Measurements from ENCODE around the gene MAP2K7.
A peak's percentile ranks its signal among the peaks of the same experiment; 100 is the strongest.
"Not testable (repeated sequence)": the region's sequence is repeated elsewhere in the genome, so short reads cannot be mapped to it uniquely, and the experiment has no call there.

The MAP2K7 gene

DNA sequence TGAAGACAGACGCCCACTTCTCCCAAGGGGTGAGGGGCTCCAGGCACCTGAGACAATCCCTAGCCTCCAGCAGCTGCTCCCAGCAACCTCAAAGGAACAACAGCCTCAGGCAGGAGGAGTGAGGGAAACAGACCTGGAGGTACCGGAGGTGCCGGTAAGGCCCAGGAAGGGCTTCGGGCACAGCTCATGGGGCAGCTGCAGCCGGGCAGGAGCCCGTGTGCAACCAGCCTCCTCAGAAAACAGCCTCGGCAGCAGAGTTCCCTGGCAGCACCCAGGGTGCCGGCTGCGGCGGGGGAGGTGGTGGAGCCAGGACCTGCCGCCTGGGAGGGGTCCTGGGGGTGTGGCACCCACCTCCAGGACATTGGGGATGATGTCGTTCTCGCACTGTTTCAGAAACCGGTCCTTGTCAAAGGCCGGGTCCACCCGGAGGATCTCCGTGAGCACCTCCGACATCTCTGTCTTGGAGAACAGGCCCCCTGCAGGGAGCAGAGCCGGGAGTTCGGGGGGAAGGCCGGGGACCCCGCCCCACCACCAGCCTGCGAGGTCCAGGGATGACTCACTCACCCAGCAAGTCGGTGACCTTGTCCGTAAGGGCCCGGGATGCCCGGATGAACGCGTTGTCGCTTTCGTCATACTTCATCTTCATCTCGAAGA is 28.7 kb downstream of the MAP2K7 start:
- no peak for DNase-seq

DNA sequence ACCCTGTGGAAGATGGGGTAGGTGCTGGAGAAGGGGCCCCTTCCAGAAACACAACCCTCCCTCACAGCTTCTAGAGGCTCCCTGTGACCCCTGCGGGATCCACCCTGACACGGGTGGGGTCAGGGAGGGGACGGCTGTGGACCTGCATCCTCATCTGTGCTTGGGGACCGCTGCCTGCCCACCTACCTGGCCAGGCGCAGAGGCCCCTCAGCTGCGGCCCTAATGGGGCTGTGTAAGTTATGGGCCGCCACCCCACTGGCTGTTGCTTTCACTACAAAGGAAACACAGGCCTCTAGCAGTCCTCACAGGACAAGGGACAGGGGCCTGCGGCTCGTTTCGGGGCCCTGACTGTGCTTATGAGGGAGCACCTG is 29.2 kb downstream of the MAP2K7 start:
- no peak for DNase-seq

DNA sequence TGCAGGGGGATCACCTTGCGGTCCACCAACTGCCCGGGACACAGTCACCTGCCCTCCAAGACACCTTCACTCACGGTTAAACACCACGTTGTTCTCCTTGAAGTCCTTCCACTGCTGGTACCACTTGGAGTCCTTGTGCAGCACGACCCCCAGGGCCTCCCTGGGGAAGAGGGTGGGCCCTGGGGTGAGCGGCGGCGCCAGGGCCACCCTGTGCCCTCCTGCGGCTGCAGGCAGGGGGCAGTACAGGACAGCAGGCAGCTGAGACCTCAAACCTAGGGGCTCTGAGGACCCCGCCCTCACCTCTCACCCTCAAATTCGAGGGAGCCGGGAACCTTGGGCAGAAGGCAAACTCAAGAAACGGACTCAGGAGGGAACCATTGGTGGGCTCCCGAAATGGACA is 29.7 kb downstream of the MAP2K7 start:
- DNase-seq: no peak

GRCh38 chr19:7933828-7934725 is 30.4 kb downstream of the MAP2K7 start:
- no peak for DNase-seq

DNA sequence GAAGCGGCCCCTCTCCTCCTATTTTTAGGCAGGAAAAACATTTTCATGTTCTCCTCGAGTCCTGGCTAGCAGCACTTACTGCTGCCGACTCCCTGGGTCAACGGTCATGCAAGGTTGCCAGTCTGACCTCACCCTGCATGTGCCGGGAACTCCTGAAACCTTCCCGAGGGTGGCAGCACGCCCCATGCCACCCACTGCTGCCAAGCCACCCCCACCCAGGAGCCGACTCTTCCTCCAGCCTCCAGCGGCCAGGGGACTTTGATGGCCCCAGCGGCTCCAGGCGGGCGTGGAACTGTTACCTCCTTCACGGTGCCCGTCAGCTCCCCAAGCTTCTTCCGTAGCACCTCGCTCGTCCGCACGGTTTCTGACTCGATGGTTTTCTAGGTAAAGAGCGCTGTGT is 31.1 kb downstream of the MAP2K7 start:
- DNase-seq: no peak

DNA sequence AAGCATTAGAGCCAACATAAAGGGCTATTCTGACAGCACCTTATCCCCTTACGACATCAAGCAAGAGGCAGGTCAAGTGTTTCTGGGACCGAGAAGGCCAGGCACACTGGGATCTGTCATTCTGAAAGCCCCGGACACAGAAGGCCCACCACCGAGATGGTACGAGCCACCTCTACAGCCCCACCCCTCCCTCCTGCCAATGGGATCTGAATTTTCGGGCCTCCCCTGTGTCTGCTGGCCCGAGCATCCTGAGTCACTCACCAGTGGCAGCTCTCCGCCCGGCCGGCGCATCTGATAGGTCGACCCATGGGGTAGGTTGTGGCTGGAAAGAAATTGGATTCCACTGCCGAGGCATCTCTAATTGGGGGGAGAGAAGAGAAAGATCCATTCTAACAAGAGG is 37.2 kb downstream of the MAP2K7 start:
- no peak for DNase-seq

DNA sequence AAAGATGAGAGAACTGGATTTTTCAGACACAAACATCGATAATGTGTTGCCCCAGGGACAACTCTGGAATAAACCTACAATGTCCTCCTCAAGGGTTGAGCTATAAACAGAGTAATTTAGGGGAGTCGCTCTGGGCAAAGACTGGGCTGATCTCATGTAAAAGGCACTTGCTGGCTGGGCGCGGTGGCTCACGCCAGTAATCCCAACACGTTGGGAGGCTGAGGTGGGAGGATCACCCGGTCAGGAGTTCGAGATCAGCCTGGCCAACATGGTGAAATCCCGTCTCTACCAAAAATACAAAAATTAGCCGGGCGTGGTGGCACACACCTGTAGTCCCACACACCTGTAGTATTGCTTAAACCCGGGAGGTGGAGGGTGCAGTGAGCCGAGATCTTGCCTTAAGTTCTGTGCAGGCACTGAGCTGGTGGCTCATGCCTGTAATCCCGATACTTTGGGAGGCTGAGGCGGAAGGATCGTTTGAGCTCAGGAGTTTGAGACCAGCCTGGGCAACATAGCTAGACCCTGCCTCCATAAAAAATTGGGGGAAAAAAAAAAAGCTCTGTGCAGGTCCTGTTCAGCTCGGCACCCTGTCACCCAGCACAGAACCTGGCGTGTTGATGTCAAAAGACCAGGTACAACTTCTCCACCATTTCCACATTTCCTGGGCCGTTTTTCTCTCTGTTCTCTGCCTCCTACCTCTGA is 38.4 kb downstream of the MAP2K7 start:
- DNase-seq: no peak

GRCh38 chr19:7942981-7943443 is 39.3 kb downstream of the MAP2K7 start:
- DNase-seq: no peak

DNA sequence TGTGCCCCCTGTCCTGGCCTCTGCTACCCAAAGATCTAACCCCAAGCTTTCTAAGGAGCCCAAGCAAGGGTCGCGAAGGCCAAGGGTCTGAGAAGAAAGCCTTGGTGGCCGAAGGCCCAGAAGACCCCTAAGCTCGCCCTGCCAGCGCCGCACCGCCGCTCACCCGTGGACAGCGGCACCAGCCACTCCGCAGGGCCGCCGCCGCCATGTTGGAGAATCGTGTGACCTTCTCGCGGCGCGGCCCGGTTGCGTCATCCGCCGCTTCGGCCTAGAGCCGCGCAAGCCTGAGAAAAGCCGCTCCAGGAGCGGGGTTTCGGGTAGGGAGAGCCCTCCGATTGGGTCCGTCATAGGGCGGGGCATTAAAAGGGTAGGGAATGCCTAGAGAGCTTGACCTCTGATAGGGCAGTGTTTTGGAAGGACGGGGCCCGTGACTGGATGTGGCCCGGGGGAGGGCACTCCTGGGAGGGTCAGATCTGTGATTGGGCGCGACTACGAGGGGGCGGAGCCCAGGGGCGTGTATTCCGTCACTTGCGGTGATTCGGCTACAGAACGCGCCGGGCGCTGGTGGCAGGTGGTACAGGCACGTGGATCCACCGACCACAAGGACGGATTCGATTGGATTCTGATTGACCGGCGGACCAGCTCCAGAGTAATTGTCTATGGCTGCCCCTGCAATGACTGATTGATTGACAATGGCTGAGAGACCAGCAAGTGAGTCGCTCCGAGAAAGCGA is 39.9 kb downstream of the MAP2K7 start, which contains the start of gene TIMM44:
TSS of gene TIMM44 (minus strand) at position 223 of the 733 bp plus-strand sequence. CDS start at position 208, 15 bp downstream.
- peak; percentile 96 to 99 for DNase-seq

DNA sequence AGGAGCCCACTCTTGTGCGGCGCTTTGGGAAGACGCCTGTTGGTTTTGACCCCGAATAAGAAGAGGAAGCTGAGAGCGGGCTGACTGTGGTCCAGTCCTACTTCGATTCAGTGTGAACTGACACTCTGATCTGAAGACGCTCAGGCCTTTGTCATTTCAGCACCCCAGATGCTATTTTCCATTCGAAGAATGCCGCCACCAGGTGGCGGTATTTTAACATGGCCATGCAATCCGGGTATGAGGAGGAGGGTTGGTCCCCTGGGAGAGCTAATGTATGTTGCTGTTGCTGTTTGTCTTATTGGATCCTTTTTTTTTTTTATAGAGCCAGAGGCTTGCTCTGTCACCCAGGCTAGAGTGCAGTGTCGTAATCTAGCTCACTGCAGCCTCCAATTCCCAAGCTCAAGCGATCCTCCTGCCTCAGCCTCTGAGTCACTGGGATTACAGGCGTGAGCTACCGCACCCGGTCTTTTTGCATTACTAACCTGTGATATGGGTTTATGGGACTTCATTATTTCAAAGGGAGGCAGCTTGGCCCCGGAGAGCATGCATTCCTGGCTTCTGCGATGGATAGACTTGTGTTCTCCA is 40.6 kb downstream of the MAP2K7 start:
- DNase-seq: peak; percentile 72

DNA sequence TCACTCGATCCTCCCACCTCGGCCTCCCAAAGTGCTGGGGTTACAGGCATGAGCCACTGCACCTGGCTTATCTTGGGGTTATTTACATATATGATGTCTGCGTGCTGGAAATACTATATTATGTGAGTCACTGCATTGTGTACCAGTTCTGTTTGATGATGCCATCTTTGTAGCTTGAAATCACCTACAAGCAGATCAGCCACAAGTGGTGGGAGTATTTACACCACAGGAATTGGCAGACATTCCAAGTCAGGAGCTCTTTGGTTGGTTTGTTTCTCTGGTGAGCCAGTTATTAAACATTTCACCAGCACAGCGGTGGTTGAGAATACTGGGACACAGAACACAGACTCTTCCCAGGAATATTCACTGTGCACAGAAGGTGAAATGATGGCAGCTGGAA is 44.3 kb downstream of the MAP2K7 start:
- DNase-seq: no peak

DNA sequence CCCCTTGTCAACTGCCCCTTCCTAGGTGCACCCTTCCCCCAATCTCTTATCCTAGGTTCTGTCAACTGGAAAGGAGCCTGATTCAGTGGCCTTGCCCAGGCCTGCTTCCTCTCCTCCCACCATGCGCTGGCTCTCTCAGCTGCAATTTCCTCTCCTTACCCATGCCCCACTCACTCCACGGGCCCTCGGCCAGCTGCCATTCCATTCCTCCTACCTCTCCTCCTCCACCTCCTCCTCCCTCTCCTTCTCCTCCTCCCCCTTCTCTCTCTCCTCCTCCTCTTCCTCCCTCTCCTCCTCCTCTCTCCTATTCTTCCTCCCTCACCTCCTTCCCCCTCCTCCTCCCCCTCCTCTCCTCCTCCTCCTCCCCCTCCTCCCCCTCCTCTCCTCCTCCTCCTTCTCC is 49.4 kb downstream of the MAP2K7 start:
- no peak for DNase-seq

GRCh38 chr19:7953576-7953975 is 49.9 kb downstream of the MAP2K7 start:
- no peak for DNase-seq

DNA sequence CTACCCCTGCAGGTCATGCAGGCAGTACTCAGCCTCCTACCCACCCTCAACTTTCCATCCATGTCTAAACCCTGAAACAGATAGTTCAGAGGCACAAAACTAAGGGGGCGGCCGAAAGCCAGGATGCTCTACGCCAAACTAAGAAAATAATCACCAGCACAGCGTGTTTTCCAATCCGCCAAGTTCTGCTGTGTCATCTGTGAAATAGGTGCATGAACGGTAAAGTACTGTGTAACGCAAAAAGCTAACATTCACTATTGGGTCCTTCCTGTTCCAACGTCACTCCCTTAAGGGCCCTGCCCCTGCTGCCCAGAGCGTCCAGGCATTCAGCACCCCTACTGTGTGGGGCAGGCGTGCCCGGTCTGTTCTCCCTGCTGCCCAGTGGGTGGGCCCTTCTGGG is 52.0 kb downstream of the MAP2K7 start:
- DNase-seq: no peak

- no peak for DNase-seq
These were observed 55.5 kb downstream of the MAP2K7 start for GRCh38 chr19:7959211-7959610.

GRCh38 chr19:7961082-7961481 is 57.4 kb downstream of the MAP2K7 start:
- DNase-seq: not testable (repeated sequence)

GRCh38 chr19:7961920-7962626 is 58.4 kb downstream of the MAP2K7 start:
- no peak for DNase-seq

- no peak for DNase-seq
These were observed 59.1 kb downstream of the MAP2K7 start for GRCh38 chr19:7962644-7963268.

DNA sequence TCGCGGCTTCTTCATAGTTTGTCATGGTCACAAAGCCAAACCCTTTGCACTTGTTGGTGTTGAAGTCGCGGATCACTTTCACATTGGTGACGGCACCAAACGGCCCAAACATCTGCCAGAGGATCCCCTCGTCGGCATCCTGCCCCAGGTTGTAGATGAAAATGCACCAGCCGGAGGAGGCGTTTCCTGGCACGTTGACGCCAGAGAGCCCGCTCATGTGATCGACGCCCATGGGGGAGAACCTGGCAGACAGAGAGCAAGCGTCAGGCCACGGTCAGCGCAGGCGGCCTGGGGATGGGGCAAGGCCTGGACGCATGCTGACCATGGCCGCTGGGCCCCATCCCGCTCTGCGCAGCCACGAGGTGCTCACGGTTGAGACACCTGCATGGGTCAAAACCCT is 59.9 kb downstream of the MAP2K7 start:
- no peak for DNase-seq

Measured in bone marrow (tissue), 2 donors.